GM18520 (cell line): ENCODE results near the gene ZXDA.
"Not testable (repeated sequence)": the region's sequence is repeated elsewhere in the genome, so short reads cannot be mapped to it uniquely, and the experiment has no call there.

ENCODE experiments used
- ATAC-seq: cut with Tn5 transposase; IDR thresholded peaks from one replicate; pipeline ENCODE4 v1.9.1; 2021; ENCODE audit not compliant: unreplicated experiment

ZXDA gene, protein sequence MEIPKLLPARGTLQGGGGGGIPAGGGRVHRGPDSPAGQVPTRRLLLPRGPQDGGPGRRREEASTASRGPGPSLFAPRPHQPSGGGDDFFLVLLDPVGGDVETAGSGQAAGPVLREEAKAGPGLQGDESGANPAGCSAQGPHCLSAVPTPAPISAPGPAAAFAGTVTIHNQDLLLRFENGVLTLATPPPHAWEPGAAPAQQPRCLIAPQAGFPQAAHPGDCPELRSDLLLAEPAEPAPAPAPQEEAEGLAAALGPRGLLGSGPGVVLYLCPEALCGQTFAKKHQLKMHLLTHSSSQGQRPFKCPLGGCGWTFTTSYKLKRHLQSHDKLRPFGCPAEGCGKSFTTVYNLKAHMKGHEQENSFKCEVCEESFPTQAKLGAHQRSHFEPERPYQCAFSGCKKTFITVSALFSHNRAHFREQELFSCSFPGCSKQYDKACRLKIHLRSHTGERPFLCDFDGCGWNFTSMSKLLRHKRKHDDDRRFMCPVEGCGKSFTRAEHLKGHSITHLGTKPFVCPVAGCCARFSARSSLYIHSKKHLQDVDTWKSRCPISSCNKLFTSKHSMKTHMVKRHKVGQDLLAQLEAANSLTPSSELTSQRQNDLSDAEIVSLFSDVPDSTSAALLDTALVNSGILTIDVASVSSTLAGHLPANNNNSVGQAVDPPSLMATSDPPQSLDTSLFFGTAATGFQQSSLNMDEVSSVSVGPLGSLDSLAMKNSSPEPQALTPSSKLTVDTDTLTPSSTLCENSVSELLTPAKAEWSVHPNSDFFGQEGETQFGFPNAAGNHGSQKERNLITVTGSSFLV

GRCh38 chrX:57910287-57910912 is at the start of gene ZXDA:
ZXDA (minus strand) TSS chrX:57910458; CDS start chrX:57910420, 38 bp downstream.
- peak; percentile 42 for ATAC-seq

DNA sequence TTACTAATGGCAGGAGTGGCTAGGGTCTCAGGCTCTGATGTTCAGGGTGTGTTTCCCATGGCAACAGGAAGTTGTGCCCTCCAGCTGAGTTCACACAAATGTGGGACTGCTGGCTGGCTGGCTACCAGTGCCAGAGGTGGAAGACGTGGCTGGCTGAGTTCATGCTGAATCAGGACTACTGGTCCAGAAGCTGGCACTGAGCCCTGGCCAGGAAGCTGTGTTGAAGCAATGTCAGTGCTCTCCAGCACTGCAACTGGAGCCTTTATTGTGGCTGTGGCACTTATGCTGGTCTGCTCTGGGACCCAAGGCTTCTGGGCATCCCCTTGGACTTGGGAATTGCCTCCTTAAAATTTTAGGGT is 42.0 kb upstream of the ZXDA start:
- ATAC-seq, result no peak

- no peak for ATAC-seq
These were observed 41.5 kb upstream of the ZXDA start for GRCh38 chrX:57951666-57952319.

GRCh38 chrX:57933321-57933720 is 23.1 kb upstream of the ZXDA start:
- no peak for ATAC-seq

DNA sequence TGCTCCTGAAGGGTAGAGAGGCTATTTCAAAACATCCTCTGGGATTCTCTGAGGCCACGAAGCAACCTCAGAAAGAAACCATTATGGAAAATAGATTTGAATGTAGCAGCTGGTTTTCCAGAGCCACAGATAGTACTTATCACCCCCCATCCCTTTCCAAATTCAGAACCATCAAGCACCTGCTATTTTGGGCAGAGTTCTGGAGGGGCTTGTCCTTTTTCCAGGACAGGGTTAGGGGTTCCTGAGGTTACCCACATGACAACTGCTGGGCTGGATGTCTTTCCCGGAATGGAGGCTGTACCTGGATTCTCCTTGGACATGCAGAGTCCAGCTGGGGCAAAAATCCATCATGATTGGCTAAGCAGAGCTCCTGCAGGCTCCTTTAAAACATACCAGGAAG is 22.0 kb upstream of the ZXDA start:
- no peak for ATAC-seq

GRCh38 chrX:57930051-57930450 is 19.8 kb upstream of the ZXDA start:
- ATAC-seq, result no peak

DNA sequence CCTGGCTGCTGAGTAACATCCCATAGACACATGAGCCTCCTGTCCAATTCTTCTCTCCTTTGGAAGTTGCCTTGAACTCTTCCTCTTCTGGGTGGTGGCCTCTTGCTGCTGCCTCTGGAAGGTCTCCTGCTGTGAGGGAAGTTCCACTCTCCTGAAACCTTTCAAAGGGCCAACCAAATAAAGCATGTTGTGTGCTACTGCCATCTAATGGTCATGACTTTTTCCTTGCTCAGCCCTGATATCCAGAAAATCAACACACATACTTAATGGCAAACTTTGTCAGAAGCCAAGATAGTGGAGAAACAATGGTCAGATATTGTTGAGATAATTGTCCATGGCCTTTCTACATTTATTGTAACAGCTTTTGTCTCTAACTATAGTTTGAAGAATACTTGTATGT is 19.1 kb upstream of the ZXDA start:
- ATAC-seq, result no peak

DNA sequence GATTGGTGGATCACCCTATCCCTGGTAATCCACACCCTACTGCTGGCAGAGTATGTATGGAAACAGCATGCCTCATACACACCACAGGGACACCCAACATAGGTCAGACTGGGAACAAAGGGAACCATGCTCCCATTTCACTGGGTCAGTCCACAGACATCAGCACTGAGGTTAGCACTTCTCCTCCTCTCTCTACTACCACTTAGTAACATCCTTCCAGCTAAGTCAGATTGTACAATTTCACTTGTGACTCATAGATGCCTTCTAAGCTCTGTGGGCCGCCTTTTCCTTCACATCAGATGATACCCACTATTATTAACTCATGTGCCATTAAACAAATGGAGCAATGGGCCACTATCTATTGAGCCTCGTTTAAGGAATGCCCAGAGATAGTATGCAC is 15.5 kb upstream of the ZXDA start:
- ATAC-seq, result no peak

- ATAC-seq, result no peak
These were observed 8.6 kb upstream of the ZXDA start for GRCh38 chrX:57918750-57919436.

GRCh38 chrX:57915680-57916079 is 5.4 kb upstream of the ZXDA start:
- ATAC-seq, result no peak

DNA sequence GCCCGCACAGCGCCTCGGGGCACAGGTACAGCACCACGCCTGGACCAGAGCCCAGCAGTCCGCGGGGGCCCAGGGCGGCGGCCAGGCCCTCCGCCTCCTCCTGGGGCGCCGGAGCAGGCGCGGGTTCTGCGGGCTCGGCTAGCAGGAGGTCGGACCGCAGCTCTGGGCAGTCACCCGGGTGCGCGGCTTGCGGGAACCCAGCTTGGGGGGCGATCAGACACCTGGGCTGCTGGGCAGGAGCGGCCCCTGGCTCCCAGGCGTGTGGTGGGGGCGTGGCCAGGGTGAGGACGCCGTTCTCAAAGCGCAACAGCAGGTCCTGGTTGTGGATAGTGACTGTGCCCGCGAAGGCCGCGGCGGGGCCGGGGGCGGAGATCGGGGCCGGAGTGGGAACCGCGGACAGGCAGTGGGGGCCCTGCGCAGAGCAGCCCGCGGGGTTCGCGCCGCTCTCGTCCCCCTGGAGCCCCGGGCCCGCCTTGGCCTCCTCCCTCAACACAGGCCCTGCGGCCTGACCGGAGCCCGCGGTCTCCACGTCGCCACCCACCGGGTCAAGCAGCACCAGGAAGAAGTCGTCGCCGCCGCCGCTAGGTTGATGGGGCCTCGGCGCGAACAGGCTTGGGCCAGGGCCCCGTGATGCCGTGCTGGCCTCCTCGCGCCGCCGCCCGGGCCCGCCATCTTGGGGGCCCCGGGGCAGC is 517 bp downstream of the ZXDA start:
- ATAC-seq, result peak; percentile 69

- not testable (repeated sequence) for ATAC-seq
These were observed 1.2 kb downstream of the ZXDA start for GRCh38 chrX:57908972-57909594.

- no peak for ATAC-seq
These were observed 3.5 kb downstream of the ZXDA start for GRCh38 chrX:57906790-57907189.

- no peak for ATAC-seq
These were observed 5.1 kb downstream of the ZXDA start for GRCh38 chrX:57905141-57905540.

DNA sequence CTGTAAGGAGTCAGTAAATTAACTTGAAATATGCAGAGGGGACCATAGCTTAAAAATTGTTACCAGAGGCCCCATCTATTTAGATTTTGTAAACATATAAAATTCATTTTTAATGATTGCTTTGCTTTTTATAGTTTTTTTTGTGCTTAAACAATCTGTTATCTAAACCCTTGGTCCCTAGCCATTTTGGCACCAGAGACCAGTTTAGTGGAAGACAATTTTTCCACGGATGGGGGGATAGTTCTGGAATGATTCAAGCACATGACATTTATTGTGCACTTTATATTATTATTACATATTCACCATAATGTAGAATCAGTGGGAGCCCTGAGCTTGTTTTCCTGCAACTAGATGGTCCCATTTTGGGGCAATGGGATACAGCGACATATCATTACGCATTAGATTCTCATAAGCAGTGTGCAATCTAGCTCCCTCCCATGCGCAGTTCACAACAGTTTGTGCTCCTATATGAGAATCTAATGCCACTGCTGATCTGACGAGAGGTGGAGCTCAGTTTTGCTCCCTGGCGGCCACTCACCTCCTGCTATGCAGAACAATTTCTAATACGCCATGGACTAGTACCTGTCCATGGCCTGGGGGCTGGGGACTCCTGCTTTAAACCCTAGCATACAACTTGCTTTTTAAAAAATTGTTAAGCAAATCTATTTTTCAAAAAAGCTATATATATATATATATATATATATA is 5.9 kb downstream of the ZXDA start:
- ATAC-seq, result no peak

GRCh38 chrX:57902633-57903032 is 7.6 kb downstream of the ZXDA start:
- ATAC-seq, result peak; percentile 77

GRCh38 chrX:57901466-57901865 is 8.8 kb downstream of the ZXDA start:
- no peak for ATAC-seq

- no peak for ATAC-seq
These were observed 9.3 kb downstream of the ZXDA start for GRCh38 chrX:57900975-57901374.

DNA sequence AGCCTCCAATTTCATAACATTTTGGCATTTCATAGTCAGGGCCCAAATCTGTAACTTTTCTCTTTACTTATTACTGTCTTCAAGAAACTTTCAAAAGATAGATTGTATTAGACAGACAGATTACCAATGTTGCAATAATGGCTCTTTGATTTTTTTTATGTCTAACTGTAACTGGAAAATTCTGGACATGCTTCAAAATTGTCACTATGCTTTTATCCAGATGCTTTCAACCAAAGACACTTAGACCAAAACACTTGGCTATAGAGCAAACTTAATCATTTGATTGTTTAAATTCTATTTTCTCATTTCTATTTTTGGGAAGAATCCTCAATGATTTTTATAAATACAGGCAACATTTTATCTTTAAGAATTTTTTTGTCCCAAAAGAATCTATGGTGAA is 10.4 kb downstream of the ZXDA start:
- ATAC-seq, result no peak
